Lower lobe of right lung (tissue), 2 donors: ENCODE results near the gene CALHM3. TPM values are rescaled to one million over a fixed set of nuclear protein-coding genes. Genes with fewer than 3 reads are reported as not detected.
"Not testable (repeated sequence)": the region's sequence is repeated elsewhere in the genome, so short reads cannot be mapped to it uniquely, and the experiment has no call there.

Experiments
- ATAC-seq, 2 donors: fragments of 200-7000 bp; cut with Tn5 transposase; one replicate each; pipeline ENCODE4 v1.9.1; 2020 to 2022; ENCODE audit warnings: mild to moderate bottlenecking in 2 of 2, moderate library complexity in 2 of 2
- DNase-seq: peaks from one replicate; pipeline ENCODE4 v3.0.0-alpha.2; 2020
- H3K27ac ChIP-seq: fragments of 200-600 bp; one replicate; pipeline ENCODE4 v1.8.0; 2022
- H3K27me3 ChIP-seq: fragments of 200-600 bp; one replicate; pipeline ENCODE4 v1.8.0; 2022; ENCODE audit warnings: low read depth
- H3K36me3 ChIP-seq: fragments of 200-600 bp; one replicate; pipeline ENCODE4 v1.8.0; 2022; ENCODE audit warnings: mild to moderate bottlenecking
- H3K4me1 ChIP-seq: fragments of 200-600 bp; one replicate; pipeline ENCODE4 v1.8.0; 2022
- H3K4me3 ChIP-seq: fragments of 200-600 bp; one replicate; pipeline ENCODE4 v1.8.0; 2022; ENCODE audit warnings: mild to moderate bottlenecking
- H3K9me3 ChIP-seq: fragments of 200-600 bp; one replicate; pipeline ENCODE4 v1.8.0; 2022
- CTCF ChIP-seq: fragments of 200-600 bp; IDR thresholded peaks from one replicate; pipeline ENCODE4 v1.8.0; 2022; ENCODE audit warnings: antibody characterized with exemption, mild to moderate bottlenecking
- intact Hi-C: fragments of 100-400 bp; cut with DNase I; formaldehyde crosslinking; loops from one replicate; pipeline ENCODE4 v1.11.0; 2022
- total RNA-seq: library from RNA; stranded (reverse); fragmentation: NEBNext Ultra II Directional; extraction: Animal tissue kit (Norgen Biotek cat#: 25700); gene quantifications from one replicate; pipeline ENCODE4 v1.2.1, GENCODE V29; 2021
- donor health status: DM: no; HTN: yes; CAD: no; lungs with severe emphysema.

Gene CALHM3
- total RNA-seq, 1 donor from 2014 or later: not detected

GRCh38 chr10:103510791-103511752, 32.0 kb upstream of the CALHM3 start:
- TF ChIP-seq CTCF: no peak
- H3K27me3 ChIP-seq: peaks cover 8% of the 10 kb centered on the region
- no peaks in the 10 kb centered on the region for H3K36me3 ChIP-seq
- no peak for DNase-seq
- H3K4me1 ChIP-seq: no peaks in the 10 kb centered on the region
- intact Hi-C loops: no loop called here
- no peak for ATAC-seq
- H3K4me3 ChIP-seq: no peak overlapping the region
- H3K27ac ChIP-seq: no peak overlapping the region
- H3K9me3 ChIP-seq: no peaks in the 10 kb centered on the region

GRCh38 chr10:103510046-103510685, 31.1 kb upstream of the CALHM3 start:
- Histone ChIP-seq H3K4me3 (no peak overlapping the region), H3K27ac (no peak overlapping the region), H3K36me3 (no peaks in the 10 kb centered on the region), H3K4me1 (no peaks in the 10 kb centered on the region), H3K9me3 (no peaks in the 10 kb centered on the region), H3K27me3 (peaks cover 8% of the 10 kb centered on the region)
- DNase-seq: no peak
- intact Hi-C loops: no loop called here
- ATAC-seq: no peak
- no peak for TF ChIP-seq CTCF

- no peaks in the 10 kb centered on the region for H3K36me3 ChIP-seq
- no peak for DNase-seq
- no peaks in the 10 kb centered on the region for H3K9me3 ChIP-seq
- no peak overlapping the region for H3K27ac ChIP-seq
- intact Hi-C loops: no loop called here
- no peaks in the 10 kb centered on the region for H3K4me1 ChIP-seq
- TF ChIP-seq CTCF: no peak
- ATAC-seq: no peak
- peaks cover 8% of the 10 kb centered on the region for H3K27me3 ChIP-seq
- H3K4me3 ChIP-seq: no peak overlapping the region
These were observed 28.5 kb upstream of the CALHM3 start for GRCh38 chr10:103507235-103508191.

GRCh38 chr10:103506061-103506460, 27.0 kb upstream of the CALHM3 start:
- Histone ChIP-seq H3K36me3 (no peaks in the 10 kb centered on the region), H3K4me3 (no peak overlapping the region), H3K27me3 (peaks cover 9% of the 10 kb centered on the region), H3K27ac (no peak overlapping the region), H3K4me1 (no peaks in the 10 kb centered on the region), H3K9me3 (no peaks in the 10 kb centered on the region)
- no peak for TF ChIP-seq CTCF
- DNase-seq (no peak), ATAC-seq (no peak)
- intact Hi-C loops: no loop called here

GRCh38 chr10:103504181-103504783, 25.2 kb upstream of the CALHM3 start:
- Histone ChIP-seq H3K27me3 (peaks cover 17% of the 10 kb centered on the region), H3K36me3 (no peaks in the 10 kb centered on the region), H3K9me3 (no peaks in the 10 kb centered on the region), H3K27ac (no peak overlapping the region), H3K4me3 (no peak overlapping the region), H3K4me1 (no peaks in the 10 kb centered on the region)
- ATAC-seq: peak; percentile 41 to 48
- no peak for TF ChIP-seq CTCF
- no peak for DNase-seq
- intact Hi-C loops: no loop called here

- H3K27me3 ChIP-seq: peaks cover 17% of the 10 kb centered on the region
- H3K9me3 ChIP-seq, DNase-seq, H3K4me1 ChIP-seq, H3K27ac ChIP-seq, H3K36me3 ChIP-seq, ATAC-seq, H3K4me3 ChIP-seq, intact Hi-C loops: not testable (repeated sequence)
These were observed 24.7 kb upstream of the CALHM3 start for GRCh38 chr10:103503777-103504176.
